Colonic mucosa (tissue), 4 donors: ENCODE data around the gene ZSCAN26. TPM values are rescaled to one million over a fixed set of nuclear protein-coding genes. Genes with fewer than 3 reads are reported as not detected.
A peak's percentile ranks its signal among the peaks of the same experiment; 100 is the strongest.

ENCODE experiments used
- DNase-seq: peaks from one replicate; pipeline ENCODE4 v3.0.0-alpha.2; 2020
- H3K27ac ChIP-seq: fragments of 200-600 bp; one replicate; pipeline ENCODE4 v1.8.0; 2021
- H3K27me3 ChIP-seq: fragments of 200-600 bp; one replicate; pipeline ENCODE4 v1.8.0; 2021
- H3K36me3 ChIP-seq: fragments of 200-600 bp; one replicate; pipeline ENCODE4 v1.8.0; 2021
- H3K4me1 ChIP-seq: fragments of 200-600 bp; one replicate; pipeline ENCODE4 v1.8.0; 2021; ENCODE audit warnings: mild to moderate bottlenecking
- H3K4me3 ChIP-seq: fragments of 200-600 bp; one replicate; pipeline ENCODE4 v1.8.0; 2021
- H3K9ac ChIP-seq, 2 donors: one replicate each; pipeline ENCODE4 v1.7.0; 2013; ENCODE audit warnings: control low read depth in 2 of 2, low read depth in 2 of 2, low read length in 2 of 2
- H3K9me3 ChIP-seq: fragments of 200-600 bp; one replicate; pipeline ENCODE4 v1.8.0; 2021
- CTCF ChIP-seq: fragments of 200-600 bp; IDR thresholded peaks from one replicate; pipeline ENCODE4 v1.8.0; 2022; ENCODE audit warnings: antibody characterized with exemption, mild to moderate bottlenecking
- intact Hi-C: fragments of 100-400 bp; cut with DNase I; formaldehyde crosslinking; loops from one replicate; pipeline ENCODE4 v1.14.1; 2022
- total RNA-seq, 2 donors: library from RNA; stranded (reverse); fragmentation: NEBNext Ultra II Directional in 1 of 2; extraction: Animal tissue kit (Norgen Biotek cat#: 25700) in 1 of 2; gene quantifications; one replicate each; pipeline ENCODE4 v1.2.1, GENCODE V29; 2021
- donor health status: healthy.
- donor health status: DM: no; HTN: no; CAD: no.
- donor health status: DM: no; HTN: no; CAD: no.

The ZSCAN26 gene
- total RNA-seq, 2 donors from 2014 or later, result 4.2 to 7.8 TPM

- no peak for TF ChIP-seq CTCF
- Histone ChIP-seq H3K4me1 (no peaks in the 10 kb centered on the region), H3K4me3 (no peak within 1 kb of the TSS), H3K9ac (no peak within 1 kb of the TSS), H3K27ac (no peak within 1 kb of the TSS), H3K27me3 (no peaks in the 10 kb centered on the region), H3K36me3 (no peaks in the 10 kb centered on the region), H3K9me3 (no peaks in the 10 kb centered on the region)
- intact Hi-C loops, result loop anchor here (10.0 kb wide), 1 partner anchor 124 kb away; no protein-coding TSS in a partner anchor
- peak; percentile 45 for DNase-seq
Observed at GRCh38 chr6:28258877-28259777, 7.8 kb upstream of the ZSCAN26 start, which contains the start of gene NKAPL. Gene NKAPL (plus strand): TSS chr6:28259297. CDS start chr6:28259372, 75 bp downstream.

- no peaks in the 10 kb centered on the region for H3K4me1 ChIP-seq
- no peak overlapping the region for H3K27ac ChIP-seq
- H3K4me3 ChIP-seq, result no peak overlapping the region
- no peaks in the 10 kb centered on the region for H3K9me3 ChIP-seq
- intact Hi-C loops, result loop anchor here (5.0 kb wide), 1 partner anchor 68 kb away; no protein-coding TSS in a partner anchor
- H3K27me3 ChIP-seq, result no peaks in the 10 kb centered on the region
- no peak overlapping the region for H3K9ac ChIP-seq
- TF ChIP-seq CTCF, result no peak
- H3K36me3 ChIP-seq, result no peaks in the 10 kb centered on the region
- DNase-seq, result no peak
Observed at GRCh38 chr6:28263922-28264321, 3.0 kb upstream of the ZSCAN26 start.

- H3K36me3 ChIP-seq, result no peaks in the 10 kb centered on the region
- H3K9ac ChIP-seq, result no peak overlapping the region
- no peak for DNase-seq
- no peaks in the 10 kb centered on the region for H3K27me3 ChIP-seq
- intact Hi-C loops, result loop anchor here (5.0 kb wide), 1 partner anchor 67 kb away; no protein-coding TSS in a partner anchor
- H3K9me3 ChIP-seq, result no peaks in the 10 kb centered on the region
- H3K27ac ChIP-seq, result no peak overlapping the region
- TF ChIP-seq CTCF, result no peak
- no peak overlapping the region for H3K4me3 ChIP-seq
- H3K4me1 ChIP-seq, result no peaks in the 10 kb centered on the region
Observed at GRCh38 chr6:28264834-28265401, 2.0 kb upstream of the ZSCAN26 start.

- H3K4me3 ChIP-seq, result peak overlapping the region; percentile 82
- peak overlapping the region; percentile 65 for H3K27ac ChIP-seq
- no peak for TF ChIP-seq CTCF
- no peaks in the 10 kb centered on the region for H3K9me3 ChIP-seq
- H3K27me3 ChIP-seq, result no peaks in the 10 kb centered on the region
- H3K9ac ChIP-seq, result peak overlapping the region in 1 of 2 donors; percentile 78
- DNase-seq, result no peak
- no peaks in the 10 kb centered on the region for H3K4me1 ChIP-seq
- no peaks in the 10 kb centered on the region for H3K36me3 ChIP-seq
- intact Hi-C loops, result no loop called here
Observed at GRCh38 chr6:28266563-28266961, 381 bp upstream of the ZSCAN26 start.

GRCh38 chr6:28267695-28268059 is 734 bp downstream of the ZSCAN26 start:
- no peak for DNase-seq
- H3K4me3 ChIP-seq, result peak overlapping the region; percentile 82
- H3K9me3 ChIP-seq, result no peaks in the 10 kb centered on the region
- no peaks in the 10 kb centered on the region for H3K36me3 ChIP-seq
- H3K9ac ChIP-seq, result peak overlapping the region; percentile 75 to 78
- intact Hi-C loops, result no loop called here
- peak overlapping the region; percentile 65 for H3K27ac ChIP-seq
- no peaks in the 10 kb centered on the region for H3K4me1 ChIP-seq
- TF ChIP-seq CTCF, result no peak
- no peaks in the 10 kb centered on the region for H3K27me3 ChIP-seq
